ENCODE data around the gene CD38.
"Not testable (repeated sequence)": the region's sequence is repeated elsewhere in the genome, so short reads cannot be mapped to it uniquely, and the experiment has no call there.

The CD38 gene

GRCh38 chr4:15802497-15802896 lies 24.4 kb downstream of the CD38 start:
- not testable (repeated sequence) for DNase-seq

GRCh38 chr4:15805583-15806517 lies 27.7 kb downstream of the CD38 start:
- no peak for DNase-seq

DNA sequence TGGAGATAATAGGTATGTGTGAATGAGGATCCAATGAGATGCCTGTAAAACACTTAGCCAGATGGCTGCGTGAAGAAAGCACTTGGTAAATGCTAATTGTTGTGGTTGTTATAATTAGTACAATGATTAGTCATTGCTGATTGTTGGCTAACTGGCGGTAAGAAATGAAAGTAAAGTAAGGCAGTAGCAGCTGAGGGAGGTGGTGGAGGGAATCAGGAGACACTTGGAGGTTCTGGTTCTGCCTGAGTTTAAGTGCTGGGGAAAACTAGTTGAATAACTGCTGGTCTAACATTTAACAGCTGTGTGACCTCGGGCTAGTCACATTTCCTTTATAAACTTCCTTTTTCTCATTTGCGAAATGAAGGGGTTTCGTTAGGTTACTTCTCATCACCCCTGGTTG lies 30.9 kb downstream of the CD38 start:
- no peak for DNase-seq

GRCh38 chr4:15809466-15809865 lies 31.3 kb downstream of the CD38 start:
- no peak for DNase-seq

DNA sequence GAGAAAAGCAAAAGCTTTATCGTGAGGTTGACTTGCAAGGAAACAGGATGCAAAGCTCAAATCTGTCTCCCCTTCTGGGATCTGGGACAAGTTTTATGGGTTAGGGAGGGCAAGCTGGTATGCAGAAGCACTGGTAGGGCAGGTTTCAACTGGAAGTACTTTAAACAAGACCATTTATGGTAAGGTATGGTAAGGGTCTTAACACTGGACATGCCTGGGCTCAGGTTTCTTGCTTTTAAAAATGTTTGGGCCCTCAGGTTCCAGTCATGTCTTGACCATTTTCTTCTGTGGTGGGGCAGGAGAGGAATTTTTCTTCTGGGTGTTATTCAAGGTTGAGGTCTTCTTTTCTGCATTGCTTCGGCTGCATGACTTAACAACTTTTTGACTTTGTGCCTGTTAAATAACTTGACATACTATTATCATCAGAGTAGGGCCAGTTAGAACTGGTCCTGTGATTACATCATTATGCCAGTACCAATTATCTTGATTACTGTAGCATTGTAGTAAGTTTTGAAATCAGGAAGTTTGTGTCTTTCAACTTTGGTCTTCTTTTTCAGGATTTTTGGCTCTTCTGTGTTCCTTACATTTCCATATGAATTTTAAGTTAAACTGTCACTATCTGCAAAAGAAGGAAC lies 33.7 kb downstream of the CD38 start:
- DNase-seq, result no peak

DNA sequence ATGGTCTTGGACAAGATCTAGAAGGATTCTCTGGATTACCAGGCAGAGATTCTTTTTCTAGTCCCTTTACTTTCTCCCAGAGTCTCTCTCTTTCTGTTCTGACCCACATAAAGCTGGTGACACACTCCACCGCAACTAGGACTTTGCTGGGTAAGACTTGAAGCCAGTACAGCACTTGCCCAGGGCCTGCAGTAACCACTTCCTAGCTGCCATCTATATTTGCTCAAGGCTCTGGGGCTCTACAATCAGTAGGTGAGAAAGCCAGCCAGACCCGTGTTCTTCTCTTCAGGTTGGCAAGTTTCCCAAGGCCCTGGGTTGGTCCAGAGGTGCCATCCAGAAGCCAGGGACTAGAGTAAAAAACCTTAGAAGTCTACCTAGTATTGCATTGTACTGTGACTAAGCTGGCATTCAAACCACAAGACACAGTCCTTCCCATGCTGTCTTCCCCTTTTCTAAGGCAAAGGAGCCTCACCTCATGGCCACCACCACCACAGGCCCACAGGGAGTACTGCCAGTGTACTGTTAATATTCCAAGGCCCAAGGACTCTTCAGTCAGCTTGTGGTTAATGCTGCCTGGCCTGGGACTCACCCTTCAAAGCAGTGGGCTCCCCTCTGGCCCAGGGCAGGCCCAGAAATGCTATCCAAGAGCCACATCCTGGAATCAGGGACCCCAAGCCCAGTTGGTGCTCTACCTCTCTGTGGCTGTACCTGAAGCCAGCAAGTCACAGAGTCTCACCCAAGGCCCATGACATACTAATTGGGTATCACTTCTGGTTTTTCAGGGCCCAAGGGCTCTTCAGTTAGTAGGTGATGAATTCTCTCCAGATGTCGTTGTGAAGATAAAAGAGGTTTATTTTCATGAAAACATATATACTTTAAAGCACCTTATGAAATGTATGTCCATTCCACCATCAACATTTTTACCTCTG lies 54.7 kb downstream of the CD38 start:
- DNase-seq, result no peak

- no peak for DNase-seq
Measured at GRCh38 chr4:15833801-15834200, 55.7 kb downstream of the CD38 start.

DNA sequence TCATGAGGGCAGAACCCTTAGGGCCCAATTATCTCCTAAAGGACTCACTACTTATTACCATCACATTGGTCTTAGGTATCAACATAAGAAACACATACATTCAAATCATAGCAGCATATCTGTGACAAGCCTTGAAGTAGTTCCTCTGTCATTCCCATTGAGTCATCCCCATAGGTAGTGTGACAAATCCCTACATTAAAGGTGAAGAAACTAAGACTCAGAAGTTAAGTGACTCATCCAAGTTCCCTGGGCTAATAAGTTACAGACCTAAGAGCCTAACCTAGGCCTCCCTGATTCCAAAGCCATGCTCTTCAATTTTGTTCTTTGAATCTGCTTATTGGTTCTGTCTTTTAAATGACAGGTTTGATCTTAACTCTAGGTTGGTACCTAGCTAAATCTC lies 58.2 kb downstream of the CD38 start:
- no peak for DNase-seq

DNA sequence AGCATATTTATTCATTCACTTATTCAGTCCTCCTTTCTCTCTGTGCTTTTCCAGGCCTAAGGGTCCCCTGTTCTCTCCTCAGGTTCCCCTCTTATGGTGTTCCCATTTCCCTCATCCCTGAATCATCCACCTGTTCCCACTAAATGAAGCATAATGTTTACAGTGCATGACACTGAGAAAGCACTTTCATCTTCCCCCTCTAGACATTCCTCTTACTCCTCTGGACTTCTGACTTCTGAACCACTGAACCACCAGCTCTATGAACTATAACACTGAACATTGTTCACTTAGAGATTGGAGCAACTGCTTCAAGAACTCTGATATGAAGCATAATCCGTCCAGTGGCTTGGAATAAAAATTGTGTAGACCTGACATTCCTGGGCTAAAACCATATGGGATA lies 59.5 kb downstream of the CD38 start:
- no peak for DNase-seq

GRCh38 chr4:15841194-15841730 lies 63.1 kb downstream of the CD38 start:
- DNase-seq, result not testable (repeated sequence)

GRCh38 chr4:15847746-15848145 lies 69.6 kb downstream of the CD38 start:
- DNase-seq, result no peak

DNA sequence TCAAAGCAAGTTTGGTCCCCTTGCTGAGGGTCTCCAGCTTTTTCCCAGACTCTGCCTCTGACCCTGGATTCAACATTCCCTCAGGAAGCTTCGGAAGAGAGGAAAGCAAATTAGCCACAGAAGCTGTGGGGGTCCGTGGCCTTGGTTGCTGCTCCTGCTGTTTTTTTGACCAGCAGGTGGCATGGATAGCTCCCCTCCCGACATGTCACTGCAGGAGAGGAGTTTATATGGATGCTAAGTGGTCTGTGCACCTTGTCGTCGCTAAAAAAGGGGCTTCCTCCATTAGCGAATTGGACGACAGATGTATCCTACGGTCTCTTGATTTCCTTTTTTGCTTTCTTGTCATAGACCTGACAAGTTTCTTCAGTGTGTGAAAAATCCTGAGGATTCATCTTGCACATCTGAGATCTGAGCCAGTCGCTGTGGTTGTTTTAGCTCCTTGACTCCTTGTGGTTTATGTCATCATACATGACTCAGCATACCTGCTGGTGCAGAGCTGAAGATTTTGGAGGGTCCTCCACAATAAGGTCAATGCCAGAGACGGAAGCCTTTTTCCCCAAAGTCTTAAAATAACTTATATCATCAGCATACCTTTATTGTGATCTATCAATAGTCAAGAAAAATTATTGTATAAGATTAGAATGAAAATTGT lies 70.2 kb downstream of the CD38 start:
- no peak for DNase-seq

GRCh38 chr4:15851969-15852368 lies 73.8 kb downstream of the CD38 start:
- DNase-seq, result no peak

DNA sequence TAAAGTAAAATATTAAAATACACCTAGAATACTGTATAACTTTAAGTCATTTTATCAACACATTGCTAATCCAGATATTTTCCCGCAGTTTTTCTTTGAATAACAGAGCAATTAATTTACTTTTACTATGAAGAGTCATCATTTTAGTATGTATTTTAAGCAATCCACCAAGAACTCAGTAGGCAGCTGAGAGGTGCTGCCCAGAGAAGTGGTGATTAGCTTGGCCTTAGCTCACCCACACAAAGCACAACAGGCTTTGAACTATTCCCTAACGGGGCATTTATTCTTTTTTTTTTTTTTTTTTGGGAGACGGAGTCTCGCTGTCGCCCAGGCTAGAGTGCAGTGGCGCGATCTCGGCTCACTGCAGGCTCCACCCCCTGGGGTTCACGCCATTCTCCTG lies 74.4 kb downstream of the CD38 start:
- DNase-seq, result no peak

DNA sequence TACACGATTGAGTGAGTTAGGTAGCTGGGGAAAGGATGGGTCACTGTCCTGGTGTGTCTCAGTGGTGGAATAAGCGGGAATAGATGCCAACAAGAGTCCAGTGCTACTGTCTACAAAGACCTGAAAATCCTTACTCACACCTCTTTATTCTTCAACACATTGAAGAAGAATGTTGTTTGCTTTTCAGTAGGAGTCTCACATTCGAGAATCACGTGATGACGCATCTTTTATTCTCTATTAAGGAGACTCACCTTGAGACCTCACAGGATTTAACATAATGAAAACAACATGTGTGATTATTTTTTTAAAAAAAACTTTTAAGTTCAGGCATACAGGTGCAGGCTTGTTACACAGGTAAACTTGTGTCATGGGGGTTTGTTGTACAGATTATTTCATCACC lies 75.2 kb downstream of the CD38 start:
- DNase-seq, result no peak

- no peak for DNase-seq
Measured at GRCh38 chr4:15855804-15856475, 77.8 kb downstream of the CD38 start.

GRCh38 chr4:15861198-15861597 lies 83.1 kb downstream of the CD38 start:
- DNase-seq, result not testable (repeated sequence)

GRCh38 chr4:15864651-15865566 lies 86.8 kb downstream of the CD38 start:
- no peak for DNase-seq

DNA sequence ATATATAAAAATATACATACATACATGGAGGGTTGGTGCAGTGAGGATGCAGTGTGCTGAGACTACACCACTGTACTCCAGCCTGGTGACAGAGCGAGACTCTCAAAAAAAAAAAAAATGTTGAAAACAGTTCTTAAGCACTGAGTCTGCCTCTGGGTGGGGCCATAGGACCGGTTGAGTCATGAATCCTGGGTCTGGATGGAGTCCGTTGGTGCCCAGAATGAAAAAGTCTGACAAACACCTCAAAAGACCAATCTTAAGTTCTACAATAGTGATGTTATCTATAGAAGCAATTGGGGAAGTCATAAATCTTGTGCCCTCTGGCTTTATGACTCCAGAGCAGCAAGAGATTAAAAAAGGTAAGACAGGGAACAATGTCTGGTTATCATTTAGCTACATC lies 90.0 kb downstream of the CD38 start:
- no peak for DNase-seq

- no peak for DNase-seq
Measured at GRCh38 chr4:15868826-15869413, 90.8 kb downstream of the CD38 start.

Data from cerebellar nuclear complex (tissue), 1 donor.